ENCODE results near the gene TCF7. TPM values are rescaled to one million over a fixed set of nuclear protein-coding genes. Genes with fewer than 3 reads are reported as not detected.

TCF7 gene
- total and polyA plus RNA-seq, 2 of the 13 experiments (the other 11 are each of a cell fraction or from before 2014, with no cell fraction given), result 6.3 to 6.8 TPM

DNA sequence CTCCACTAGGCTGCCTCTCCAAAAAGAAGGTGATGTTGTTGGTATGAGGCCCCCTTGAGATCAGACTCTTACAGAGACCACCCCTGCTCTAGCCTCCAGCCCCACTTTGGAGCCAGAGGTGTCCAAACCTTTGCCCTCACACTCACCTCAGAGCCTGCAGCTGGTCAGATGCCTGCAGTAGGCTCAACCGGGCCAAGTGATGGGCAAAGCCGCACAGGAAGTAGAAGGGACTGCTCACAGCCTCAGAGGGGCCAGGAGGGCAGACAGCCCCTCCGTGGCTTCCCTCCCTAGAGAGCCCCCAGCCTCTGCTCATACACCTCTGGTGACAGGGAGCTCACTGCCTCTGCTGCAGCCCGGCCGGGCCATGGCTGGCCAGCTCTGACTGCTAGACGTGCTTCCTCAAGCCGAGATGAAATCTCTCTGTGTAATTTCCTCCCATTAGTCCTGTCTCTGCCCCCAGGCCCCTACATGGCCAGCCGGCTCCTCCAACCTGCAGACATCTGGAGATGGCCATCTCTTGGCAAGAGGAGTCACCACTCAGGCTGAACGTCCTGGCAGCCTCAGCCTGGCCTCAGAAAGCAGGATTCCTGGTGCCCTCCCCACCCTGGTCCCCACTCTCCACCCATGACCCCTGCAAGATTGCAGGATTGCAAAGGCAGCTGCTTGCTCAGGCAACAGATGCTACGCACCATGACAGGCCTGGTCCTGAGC is 7.3 kb upstream of the TCF7 start:
- BruUV-seq (replicated peaks), result no TSS peak
- intact Hi-C loops (cut with micrococcal nuclease; ENCODE audit: unreplicated experiment), result no loop called here
- Histone ChIP-seq H2AFZ (ENCODE audit: low read length) (no peak overlapping the region), H3K27ac (ENCODE audit: extremely low read length, insufficient read depth, low read length) (no peak overlapping the region), H3K27me3 (ENCODE audit: control insufficient read depth in 1 of 2, insufficient read depth in 2 of 2, low read length in 2 of 2) (peaks cover 9 to 15% of the 10 kb centered on the region in 2 experiments; a peak in 3 of 5 replicates), H3K9me3 (ENCODE audit: low read length) (no peaks in the 10 kb centered on the region), H3K36me3 (replicated peaks in 1 of 2; ENCODE audit: control insufficient read depth in 1 of 2, insufficient read depth in 2 of 2, low read length in 2 of 2) (no peaks in the 10 kb centered on the region), H3K4me1 (ENCODE audit: insufficient read depth, low read length) (peaks cover 74% of the 10 kb centered on the region), H3K79me2 (ENCODE audit: insufficient read depth, low read length) (no peaks in the 10 kb centered on the region), H3K9ac (ENCODE audit: insufficient read depth, low read depth, low read length) (no peak overlapping the region), H4K20me1 (ENCODE audit: insufficient read depth, low read length) (no peaks in the 10 kb centered on the region), H3K4me3 (replicated peaks in 1 of 3; ENCODE audit: insufficient read depth in 1 of 3, low read depth in 2 of 3, low read length in 3 of 3) (no peak overlapping the region), H3K4me2 (ENCODE audit: low read depth, low read length) (no peak overlapping the region)
- 49% methylated on average over 8 of the region's 10 CpGs for WGBS (ENCODE audit: low lambda C conversion rate)
- DNase-seq (ENCODE audit: low spot score), result no peak
- ChIA-PET POLR2A (interaction anchor here (1.1 to 1.2 kb wide), 2 partner anchors 63 to 68 kb away, joined by 3 read pairs; no protein-coding TSS in a partner anchor), CTCF (ENCODE audit: low intra/inter-chr PET ratio, low total read pairs) (no interaction called here)
- ATAC-seq, result no peak
- in situ Hi-C loops (cut with HindIII; ENCODE audit: extremely low pct_ligation_motif_present, low pct_unique_long_range_greater_than_20kb), result no loop called here
- no peak for FAIRE-seq
- TF ChIP-seq ADNP (CRISPR knock-in tag; IDR thresholded peaks at IDR 0.05), result no peak
- TF ChIP-seq, protein P1, sequence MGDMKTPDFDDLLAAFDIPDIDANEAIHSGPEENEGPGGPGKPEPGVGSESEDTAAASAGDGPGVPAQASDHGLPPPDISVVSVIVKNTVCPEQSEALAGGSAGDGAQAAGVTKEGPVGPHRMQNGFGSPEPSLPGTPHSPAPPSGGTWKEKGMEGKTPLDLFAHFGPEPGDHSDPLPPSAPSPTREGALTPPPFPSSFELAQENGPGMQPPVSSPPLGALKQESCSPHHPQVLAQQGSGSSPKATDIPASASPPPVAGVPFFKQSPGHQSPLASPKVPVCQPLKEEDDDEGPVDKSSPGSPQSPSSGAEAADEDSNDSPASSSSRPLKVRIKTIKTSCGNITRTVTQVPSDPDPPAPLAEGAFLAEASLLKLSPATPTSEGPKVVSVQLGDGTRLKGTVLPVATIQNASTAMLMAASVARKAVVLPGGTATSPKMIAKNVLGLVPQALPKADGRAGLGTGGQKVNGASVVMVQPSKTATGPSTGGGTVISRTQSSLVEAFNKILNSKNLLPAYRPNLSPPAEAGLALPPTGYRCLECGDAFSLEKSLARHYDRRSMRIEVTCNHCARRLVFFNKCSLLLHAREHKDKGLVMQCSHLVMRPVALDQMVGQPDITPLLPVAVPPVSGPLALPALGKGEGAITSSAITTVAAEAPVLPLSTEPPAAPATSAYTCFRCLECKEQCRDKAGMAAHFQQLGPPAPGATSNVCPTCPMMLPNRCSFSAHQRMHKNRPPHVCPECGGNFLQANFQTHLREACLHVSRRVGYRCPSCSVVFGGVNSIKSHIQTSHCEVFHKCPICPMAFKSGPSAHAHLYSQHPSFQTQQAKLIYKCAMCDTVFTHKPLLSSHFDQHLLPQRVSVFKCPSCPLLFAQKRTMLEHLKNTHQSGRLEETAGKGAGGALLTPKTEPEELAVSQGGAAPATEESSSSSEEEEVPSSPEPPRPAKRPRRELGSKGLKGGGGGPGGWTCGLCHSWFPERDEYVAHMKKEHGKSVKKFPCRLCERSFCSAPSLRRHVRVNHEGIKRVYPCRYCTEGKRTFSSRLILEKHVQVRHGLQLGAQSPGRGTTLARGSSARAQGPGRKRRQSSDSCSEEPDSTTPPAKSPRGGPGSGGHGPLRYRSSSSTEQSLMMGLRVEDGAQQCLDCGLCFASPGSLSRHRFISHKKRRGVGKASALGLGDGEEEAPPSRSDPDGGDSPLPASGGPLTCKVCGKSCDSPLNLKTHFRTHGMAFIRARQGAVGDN (CRISPR knock-in tag; IDR thresholded peaks at IDR 0.05), result peak; percentile 19; the same call in 1 of the 2 replicates

DNA sequence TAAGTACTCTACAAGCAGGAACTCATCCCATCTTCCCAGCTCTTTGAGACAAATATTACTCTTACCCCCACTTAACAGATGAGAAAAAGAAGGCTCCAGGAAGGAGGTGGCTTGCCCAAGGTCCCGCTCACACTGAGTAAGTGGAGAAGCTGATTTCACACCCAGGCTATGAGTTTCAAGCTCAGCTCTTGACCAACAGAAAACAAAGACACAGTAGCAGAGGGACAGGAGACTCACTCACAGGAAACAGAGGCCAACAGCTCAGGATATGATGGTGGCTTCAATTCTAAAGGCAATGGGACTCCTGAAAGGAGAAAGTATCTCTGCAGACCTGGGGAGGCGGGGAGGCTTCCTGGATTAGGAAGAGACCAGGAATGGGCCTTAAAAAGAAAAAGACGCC is 6.7 kb upstream of the TCF7 start:
- Histone ChIP-seq H3K27ac (ENCODE audit: extremely low read length, insufficient read depth, low read length) (no peak overlapping the region), H3K4me1 (ENCODE audit: insufficient read depth, low read length) (peaks cover 74% of the 10 kb centered on the region), H3K36me3 (replicated peaks in 1 of 2; ENCODE audit: control insufficient read depth in 1 of 2, insufficient read depth in 2 of 2, low read length in 2 of 2) (no peaks in the 10 kb centered on the region), H2AFZ (ENCODE audit: low read length) (no peak overlapping the region), H3K9ac (ENCODE audit: insufficient read depth, low read depth, low read length) (no peak overlapping the region), H3K27me3 (ENCODE audit: control insufficient read depth in 1 of 2, insufficient read depth in 2 of 2, low read length in 2 of 2) (peaks cover 9 to 16% of the 10 kb centered on the region in 2 experiments; a peak in 3 of 5 replicates), H3K4me2 (ENCODE audit: low read depth, low read length) (no peak overlapping the region), H3K4me3 (replicated peaks in 1 of 3; ENCODE audit: insufficient read depth in 1 of 3, low read depth in 2 of 3, low read length in 3 of 3) (no peak overlapping the region), H4K20me1 (ENCODE audit: insufficient read depth, low read length) (no peaks in the 10 kb centered on the region), H3K9me3 (ENCODE audit: low read length) (no peaks in the 10 kb centered on the region), H3K79me2 (ENCODE audit: insufficient read depth, low read length) (no peaks in the 10 kb centered on the region)
- in situ Hi-C loops (cut with HindIII; ENCODE audit: extremely low pct_ligation_motif_present, low pct_unique_long_range_greater_than_20kb), result no loop called here
- 52% methylated on average over 3 of the region's 3 CpGs for WGBS (ENCODE audit: low lambda C conversion rate)
- ATAC-seq, result no peak
- DNase-seq (ENCODE audit: low spot score), result no peak
- ChIA-PET POLR2A (interaction anchor here (1.1 kb wide), 1 partner anchor 63 kb away, joined by 3 read pairs; no protein-coding TSS in a partner anchor), CTCF (ENCODE audit: low intra/inter-chr PET ratio, low total read pairs) (no interaction called here)
- intact Hi-C loops (cut with micrococcal nuclease; ENCODE audit: unreplicated experiment), result no loop called here
- no TSS peak for BruUV-seq (replicated peaks)
- no peak for FAIRE-seq
- no peak for TF ChIP-seq RXRA (CRISPR knock-in tag; IDR thresholded peaks at IDR 0.05)
- TF ChIP-seq, protein P2, sequence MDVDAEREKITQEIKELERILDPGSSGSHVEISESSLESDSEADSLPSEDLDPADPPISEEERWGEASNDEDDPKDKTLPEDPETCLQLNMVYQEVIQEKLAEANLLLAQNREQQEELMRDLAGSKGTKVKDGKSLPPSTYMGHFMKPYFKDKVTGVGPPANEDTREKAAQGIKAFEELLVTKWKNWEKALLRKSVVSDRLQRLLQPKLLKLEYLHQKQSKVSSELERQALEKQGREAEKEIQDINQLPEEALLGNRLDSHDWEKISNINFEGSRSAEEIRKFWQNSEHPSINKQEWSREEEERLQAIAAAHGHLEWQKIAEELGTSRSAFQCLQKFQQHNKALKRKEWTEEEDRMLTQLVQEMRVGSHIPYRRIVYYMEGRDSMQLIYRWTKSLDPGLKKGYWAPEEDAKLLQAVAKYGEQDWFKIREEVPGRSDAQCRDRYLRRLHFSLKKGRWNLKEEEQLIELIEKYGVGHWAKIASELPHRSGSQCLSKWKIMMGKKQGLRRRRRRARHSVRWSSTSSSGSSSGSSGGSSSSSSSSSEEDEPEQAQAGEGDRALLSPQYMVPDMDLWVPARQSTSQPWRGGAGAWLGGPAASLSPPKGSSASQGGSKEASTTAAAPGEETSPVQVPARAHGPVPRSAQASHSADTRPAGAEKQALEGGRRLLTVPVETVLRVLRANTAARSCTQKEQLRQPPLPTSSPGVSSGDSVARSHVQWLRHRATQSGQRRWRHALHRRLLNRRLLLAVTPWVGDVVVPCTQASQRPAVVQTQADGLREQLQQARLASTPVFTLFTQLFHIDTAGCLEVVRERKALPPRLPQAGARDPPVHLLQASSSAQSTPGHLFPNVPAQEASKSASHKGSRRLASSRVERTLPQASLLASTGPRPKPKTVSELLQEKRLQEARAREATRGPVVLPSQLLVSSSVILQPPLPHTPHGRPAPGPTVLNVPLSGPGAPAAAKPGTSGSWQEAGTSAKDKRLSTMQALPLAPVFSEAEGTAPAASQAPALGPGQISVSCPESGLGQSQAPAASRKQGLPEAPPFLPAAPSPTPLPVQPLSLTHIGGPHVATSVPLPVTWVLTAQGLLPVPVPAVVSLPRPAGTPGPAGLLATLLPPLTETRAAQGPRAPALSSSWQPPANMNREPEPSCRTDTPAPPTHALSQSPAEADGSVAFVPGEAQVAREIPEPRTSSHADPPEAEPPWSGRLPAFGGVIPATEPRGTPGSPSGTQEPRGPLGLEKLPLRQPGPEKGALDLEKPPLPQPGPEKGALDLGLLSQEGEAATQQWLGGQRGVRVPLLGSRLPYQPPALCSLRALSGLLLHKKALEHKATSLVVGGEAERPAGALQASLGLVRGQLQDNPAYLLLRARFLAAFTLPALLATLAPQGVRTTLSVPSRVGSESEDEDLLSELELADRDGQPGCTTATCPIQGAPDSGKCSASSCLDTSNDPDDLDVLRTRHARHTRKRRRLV (CRISPR knock-in tag; IDR thresholded peaks at IDR 0.05), result no peak
- TF ChIP-seq FOXC1 (CRISPR knock-in tag; IDR thresholded peaks at IDR 0.05; ENCODE audit: borderline replicate concordance), result no peak
- no peak for TF ChIP-seq GATA4 (IDR thresholded peaks at IDR 0.05; ENCODE audit: borderline replicate concordance, low read depth)
- TF ChIP-seq ZNF569 (CRISPR knock-in tag; IDR thresholded peaks at IDR 0.05; ENCODE audit: borderline replicate concordance), result no peak

Measured in HepG2 (cell line).